ENCODE data around the gene ZHX3. TPM values are rescaled to one million over a fixed set of nuclear protein-coding genes. Genes with fewer than 3 reads are reported as not detected.
A peak's percentile ranks its signal among the peaks of the same experiment; 100 is the strongest.

ZHX3 gene
- total and polyA plus RNA-seq, 10 donors = 1.6 to 26.7 (median 12.3) TPM

DNA sequence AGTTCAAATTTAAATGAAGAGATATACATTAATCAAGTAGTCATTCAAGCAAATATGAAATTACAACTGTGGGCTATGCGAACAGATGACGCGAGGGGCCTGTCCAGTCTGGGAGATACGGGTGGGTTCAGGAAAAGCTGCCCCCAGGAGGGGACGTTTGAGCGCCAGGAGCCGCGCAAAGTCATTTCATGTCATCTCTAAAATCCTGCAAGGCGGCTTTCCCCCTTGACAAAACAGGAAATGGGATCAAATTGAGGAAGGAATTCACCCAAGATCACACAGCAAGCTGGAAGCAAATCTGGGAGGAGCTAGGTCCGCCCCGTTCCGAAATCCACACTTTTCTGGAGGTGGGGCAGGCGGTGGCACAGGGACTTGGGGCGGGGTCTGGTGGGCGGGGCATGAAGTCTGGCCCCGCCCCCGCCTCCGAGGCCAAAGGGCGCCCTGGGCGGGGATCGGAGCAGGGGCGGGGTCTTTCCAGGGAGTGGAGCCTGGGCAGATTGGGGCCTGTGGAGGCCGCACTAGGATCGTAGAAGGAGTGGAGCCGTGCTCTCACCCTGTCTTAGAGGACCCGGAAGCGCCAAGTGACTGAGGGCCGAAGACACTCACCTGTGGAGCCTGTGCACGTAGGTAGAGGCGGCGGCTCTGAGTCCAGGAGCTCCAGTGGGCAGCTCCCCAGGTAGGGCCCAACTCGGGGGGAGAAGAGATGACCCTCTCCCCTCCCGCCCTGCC is 23.0 kb upstream of the ZHX3 start, which contains the start of gene LPIN3:
TSS of gene LPIN3 (plus strand) at position 495 of the 729 bp plus-strand sequence. CDS start 4,983 bp downstream, outside the sequence.
- H3K4me1 ChIP-seq = peaks cover 14 to 23% (median 19%) of the 10 kb centered on the region in 6 donors
- no peaks in the 10 kb centered on the region for H3K9me3 ChIP-seq
- intact Hi-C loops (cut with DNase I; ENCODE audit: low total_unique reads) = loop anchor here (2.0 to 10.0 kb wide), 2 partner anchors 168 to 366 kb away; no protein-coding TSS in a partner anchor
- TF ChIP-seq POLR2A (IDR thresholded peaks at IDR 0.05) (no peak), POLR2AphosphoS5 (IDR thresholded peaks at IDR 0.05) (peak in 2 of 3 donors; percentile 38 to 46)
- TF ChIP-seq, protein P1, sequence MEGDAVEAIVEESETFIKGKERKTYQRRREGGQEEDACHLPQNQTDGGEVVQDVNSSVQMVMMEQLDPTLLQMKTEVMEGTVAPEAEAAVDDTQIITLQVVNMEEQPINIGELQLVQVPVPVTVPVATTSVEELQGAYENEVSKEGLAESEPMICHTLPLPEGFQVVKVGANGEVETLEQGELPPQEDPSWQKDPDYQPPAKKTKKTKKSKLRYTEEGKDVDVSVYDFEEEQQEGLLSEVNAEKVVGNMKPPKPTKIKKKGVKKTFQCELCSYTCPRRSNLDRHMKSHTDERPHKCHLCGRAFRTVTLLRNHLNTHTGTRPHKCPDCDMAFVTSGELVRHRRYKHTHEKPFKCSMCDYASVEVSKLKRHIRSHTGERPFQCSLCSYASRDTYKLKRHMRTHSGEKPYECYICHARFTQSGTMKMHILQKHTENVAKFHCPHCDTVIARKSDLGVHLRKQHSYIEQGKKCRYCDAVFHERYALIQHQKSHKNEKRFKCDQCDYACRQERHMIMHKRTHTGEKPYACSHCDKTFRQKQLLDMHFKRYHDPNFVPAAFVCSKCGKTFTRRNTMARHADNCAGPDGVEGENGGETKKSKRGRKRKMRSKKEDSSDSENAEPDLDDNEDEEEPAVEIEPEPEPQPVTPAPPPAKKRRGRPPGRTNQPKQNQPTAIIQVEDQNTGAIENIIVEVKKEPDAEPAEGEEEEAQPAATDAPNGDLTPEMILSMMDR (IDR thresholded peaks at IDR 0.05 in 8 of 11, conservative IDR thresholded peaks at IDR 0.05 in 3 of 11) = peak in 4 of 11 experiments; percentile 37 to 74 (median 54)
- peak within 1 kb of the TSS; percentile 8 to 63 (median 26) for H3K4me3 ChIP-seq
- no peaks in the 10 kb centered on the region for H3K36me3 ChIP-seq
- H3K27ac ChIP-seq = peak within 1 kb of the TSS in 5 of 8 donors; percentile 23 to 65 (median 59)
- peaks cover 0 to 9% (median 0%) of the 10 kb centered on the region in 7 donors for H3K27me3 ChIP-seq (replicated peaks in 1 of 7)
- WGBS, 5 donors = 4 to 21% (median 16%) methylated on average over 21 to 33 of the region's 33 CpGs
- DNase-seq = peak; percentile 82

DNA sequence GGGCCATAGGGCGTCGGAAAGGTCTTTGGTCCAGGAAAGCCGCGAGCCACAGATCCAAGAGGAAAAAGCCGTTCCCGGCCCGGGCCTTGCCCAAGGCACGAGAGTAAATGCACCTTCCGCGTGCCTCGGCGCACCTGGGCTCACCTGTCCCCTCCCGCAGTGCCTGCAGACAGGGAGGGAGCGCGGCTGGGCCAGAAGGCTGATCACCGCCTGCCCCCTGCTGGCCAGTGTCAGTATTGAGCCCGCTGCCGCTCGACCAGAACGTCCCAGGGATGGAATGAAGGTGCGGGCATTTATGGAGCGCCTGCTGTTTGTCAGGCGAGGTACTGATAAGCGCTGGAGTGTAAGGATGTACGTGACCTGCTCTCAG is 22.4 kb upstream of the ZHX3 start:
- H3K27ac ChIP-seq = peak overlapping the region in 5 of 8 donors; percentile 23 to 65 (median 59)
- TF ChIP-seq POLR2AphosphoS5 (IDR thresholded peaks at IDR 0.05) (peak; percentile 41 to 70 (median 62)), POLR2A (IDR thresholded peaks at IDR 0.05) (no peak)
- TF ChIP-seq, protein P1 (IDR thresholded peaks at IDR 0.05 in 8 of 11, conservative IDR thresholded peaks at IDR 0.05 in 3 of 11) = peak; percentile 93 to 99 (median 98)
- DNase-seq = peak; percentile 95
- H3K27me3 ChIP-seq (replicated peaks in 1 of 7) = peaks cover 0 to 9% (median 0%) of the 10 kb centered on the region in 7 donors
- H3K4me3 ChIP-seq = peak overlapping the region; percentile 8 to 63 (median 26)
- no peaks in the 10 kb centered on the region for H3K36me3 ChIP-seq
- WGBS, 5 donors = 4 to 16% (median 4%) methylated on average over 7 to 25 of the region's 25 CpGs
- H3K9me3 ChIP-seq = no peaks in the 10 kb centered on the region
- H3K4me1 ChIP-seq = peaks cover 14 to 23% (median 19%) of the 10 kb centered on the region in 6 donors
- intact Hi-C loops (cut with DNase I; ENCODE audit: low total_unique reads) = loop anchor here (2.0 to 10.0 kb wide), 3 partner anchors 105 to 365 kb away; no protein-coding TSS in a partner anchor

DNA sequence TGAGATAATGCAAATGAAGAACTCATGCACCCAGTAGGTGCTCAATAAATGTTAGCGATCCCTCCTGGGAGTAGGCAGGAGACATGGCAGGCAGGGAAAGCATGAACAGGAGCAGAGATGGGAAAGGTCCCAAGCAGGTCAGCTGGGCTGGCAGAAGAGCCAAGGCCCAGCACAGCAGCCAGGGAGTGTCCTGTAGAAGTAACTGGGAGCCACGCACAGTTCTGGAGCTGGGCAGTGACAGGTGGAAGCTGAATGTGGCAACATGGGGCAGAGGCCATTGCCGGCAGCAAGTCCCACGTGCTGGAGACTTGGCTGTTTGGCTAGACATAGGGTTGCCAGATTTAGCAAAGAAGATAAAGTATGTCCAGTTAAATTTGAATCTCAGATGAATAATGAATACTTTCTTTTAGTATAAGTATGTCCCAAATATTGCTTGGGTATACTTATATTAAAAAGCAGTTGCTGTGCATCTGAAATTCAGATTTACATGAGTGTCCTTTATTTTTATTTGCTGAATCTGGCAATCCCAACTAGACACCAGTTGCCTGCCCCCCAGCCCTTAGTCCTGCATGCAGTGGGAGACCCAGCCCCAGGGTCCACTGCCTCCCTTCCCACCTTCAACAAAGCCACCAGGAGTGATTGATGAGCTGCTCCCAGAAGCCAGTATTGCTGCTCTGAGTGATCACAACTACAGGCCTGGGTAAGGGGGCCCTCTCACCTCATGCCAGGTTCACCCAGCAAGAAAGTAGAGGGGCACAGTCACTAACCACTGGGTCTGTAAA is 19.4 kb upstream of the ZHX3 start:
- no peaks in the 10 kb centered on the region for H3K36me3 ChIP-seq
- H3K27me3 ChIP-seq (replicated peaks in 1 of 7) = peaks cover 0 to 9% (median 0%) of the 10 kb centered on the region in 7 donors
- WGBS, 5 donors = 77 to 93% (median 92%) methylated on average over 4 of the region's 4 CpGs
- no peak for DNase-seq
- intact Hi-C loops (cut with DNase I; ENCODE audit: low total_unique reads) = loop anchor here (10.0 kb wide), 1 partner anchor 102 kb away; no protein-coding TSS in a partner anchor
- no peak overlapping the region for H3K27ac ChIP-seq
- no peak overlapping the region for H3K4me3 ChIP-seq
- H3K9me3 ChIP-seq = no peaks in the 10 kb centered on the region
- TF ChIP-seq POLR2AphosphoS5 (IDR thresholded peaks at IDR 0.05) = no peak
- TF ChIP-seq, protein P1 (IDR thresholded peaks at IDR 0.05 in 8 of 11, conservative IDR thresholded peaks at IDR 0.05 in 3 of 11) = no peak
- no peak for TF ChIP-seq POLR2A (IDR thresholded peaks at IDR 0.05)
- H3K4me1 ChIP-seq = peaks cover 14 to 23% (median 19%) of the 10 kb centered on the region in 6 donors

Data from spleen (tissue), 11 donors.